Body of pancreas (tissue), 4 donors: Measurements from ENCODE around the gene ERBB4. TPM values are rescaled to one million over a fixed set of nuclear protein-coding genes. Genes with fewer than 3 reads are reported as not detected.

ENCODE experiments used
- ATAC-seq: fragments of 150-250 bp; one replicate; pipeline ENCODE4 v1.9.1; 2016
- DNase-seq, 4 donors: peaks; one replicate each; pipeline ENCODE4 v3.0.0-alpha.2; 2019
- H3K27ac ChIP-seq, 4 donors: fragments of 200-600 bp; sonication (generic); 1 replicate in 3 of 4; 2 replicates in 1 of 4; pipeline versions ENCODE4 v1.5.1 to v1.6.1; 2016 to 2019; ENCODE audit warnings: mild to moderate bottlenecking in 1 of 4, mixed read lengths in 1 of 4, moderate library complexity in 1 of 4
- H3K27me3 ChIP-seq, 2 donors: fragments of 200-600 bp; sonication (generic); one replicate each; pipeline ENCODE4 v1.6.0; 2016; ENCODE audit warnings: mild to moderate bottlenecking in 1 of 2
- H3K36me3 ChIP-seq, 2 donors: fragments of 200-600 bp; sonication (generic); replicated peaks in 1 of 2; 2 replicates each; pipeline ENCODE4 v1.5.1; 2016; ENCODE audit warnings: low read depth in 2 of 2; ENCODE audit not compliant: insufficient read depth in 1 of 2
- H3K4me1 ChIP-seq: fragments of 200-600 bp; sonication (generic); one replicate; pipeline ENCODE4 v1.6.0; 2016
- H3K4me3 ChIP-seq, 2 donors: fragments of 200-600 bp; sonication (generic); 1 replicate in 1 of 2; 2 replicates in 1 of 2; pipeline ENCODE4 v1.5.1; 2016 to 2019
- H3K9me3 ChIP-seq, 3 donors: fragments of 200-600 bp; sonication (generic); 1 replicate in 2 of 3; 2 replicates in 1 of 3; pipeline ENCODE4 v1.5.1; 2016
- POLR2A ChIP-seq, 3 donors: fragments of 450-650 bp; IDR thresholded peaks; one replicate each; pipeline ENCODE4 v1.6.1; 2016; ENCODE audit warnings: antibody characterized with exemption in 3 of 3, mild to moderate bottlenecking in 2 of 3
- WGBS, 2 donors: methylation state at CpG; one replicate each; pipeline ENCODE4 v1.1.5; 2017; 5-methylcytosine and 5-hydroxymethylcytosine counted together
- intact Hi-C: fragments of 100-400 bp; cut with DNase I; formaldehyde crosslinking; loops from one replicate; pipeline ENCODE4 v1.15.1; 2023
- total RNA-seq, 2 donors: library from RNA; depleted of rRNA; stranded (reverse); fragments of >200 nt; gene quantifications; one replicate each; pipeline ENCODE4 v1.1.0, GENCODE V29; 2016
- TF ChIP-seq, protein P1 (sequence below), 7 experiments: fragments of 450-650 bp in 4 of 7; fragments of 200-600 bp in 3 of 7; sonication (generic) in 3 of 7; IDR thresholded peaks; one replicate each; pipeline ENCODE4 v1.5.1; 2016 to 2019; ENCODE audit warnings: antibody characterized with exemption in 7 of 7

Gene ERBB4
- total RNA-seq, 2 donors from 2014 or later: 1.6 to 4.4 TPM

DNA sequence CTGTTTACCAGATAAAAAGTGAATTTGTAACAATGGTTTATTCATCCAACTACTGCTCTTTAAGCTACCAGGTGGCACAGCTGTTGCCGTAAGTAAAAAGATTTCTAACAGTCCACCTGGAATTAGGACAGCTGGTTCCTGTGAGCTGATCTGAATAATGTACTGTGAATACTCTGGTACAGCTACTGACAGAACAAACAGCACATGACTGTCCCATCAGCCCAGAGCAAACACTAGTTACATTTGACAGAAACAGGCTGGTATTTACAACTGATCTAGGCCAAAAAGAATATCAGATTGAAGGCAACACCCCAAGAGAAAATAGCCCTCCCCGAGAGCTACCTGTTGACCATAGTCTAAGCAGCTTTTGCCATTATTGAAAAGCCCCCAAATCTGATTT, 1141.8 kb downstream of the ERBB4 start:
- H3K9me3 ChIP-seq: no peaks in the 10 kb centered on the region
- H3K4me3 ChIP-seq: no peak overlapping the region
- peaks cover 7% of the 10 kb centered on the region for H3K4me1 ChIP-seq
- no peaks in the 10 kb centered on the region for H3K27me3 ChIP-seq
- intact Hi-C loops: no loop called here
- WGBS, 2 donors: 15 to 26% methylated on average over 2 of the region's 2 CpGs
- DNase-seq: peak in 3 of 4 donors; percentile 33 to 52 (median 48)
- H3K36me3 ChIP-seq: no peaks in the 10 kb centered on the region
- H3K27ac ChIP-seq: peak overlapping the region in 1 of 4 donors; percentile 19
- peak; percentile 74 for ATAC-seq
- no peak for TF ChIP-seq POLR2A (IDR thresholded peaks at IDR 0.05)
- TF ChIP-seq, protein P1, sequence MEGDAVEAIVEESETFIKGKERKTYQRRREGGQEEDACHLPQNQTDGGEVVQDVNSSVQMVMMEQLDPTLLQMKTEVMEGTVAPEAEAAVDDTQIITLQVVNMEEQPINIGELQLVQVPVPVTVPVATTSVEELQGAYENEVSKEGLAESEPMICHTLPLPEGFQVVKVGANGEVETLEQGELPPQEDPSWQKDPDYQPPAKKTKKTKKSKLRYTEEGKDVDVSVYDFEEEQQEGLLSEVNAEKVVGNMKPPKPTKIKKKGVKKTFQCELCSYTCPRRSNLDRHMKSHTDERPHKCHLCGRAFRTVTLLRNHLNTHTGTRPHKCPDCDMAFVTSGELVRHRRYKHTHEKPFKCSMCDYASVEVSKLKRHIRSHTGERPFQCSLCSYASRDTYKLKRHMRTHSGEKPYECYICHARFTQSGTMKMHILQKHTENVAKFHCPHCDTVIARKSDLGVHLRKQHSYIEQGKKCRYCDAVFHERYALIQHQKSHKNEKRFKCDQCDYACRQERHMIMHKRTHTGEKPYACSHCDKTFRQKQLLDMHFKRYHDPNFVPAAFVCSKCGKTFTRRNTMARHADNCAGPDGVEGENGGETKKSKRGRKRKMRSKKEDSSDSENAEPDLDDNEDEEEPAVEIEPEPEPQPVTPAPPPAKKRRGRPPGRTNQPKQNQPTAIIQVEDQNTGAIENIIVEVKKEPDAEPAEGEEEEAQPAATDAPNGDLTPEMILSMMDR (IDR thresholded peaks at IDR 0.05): no peak

DNA sequence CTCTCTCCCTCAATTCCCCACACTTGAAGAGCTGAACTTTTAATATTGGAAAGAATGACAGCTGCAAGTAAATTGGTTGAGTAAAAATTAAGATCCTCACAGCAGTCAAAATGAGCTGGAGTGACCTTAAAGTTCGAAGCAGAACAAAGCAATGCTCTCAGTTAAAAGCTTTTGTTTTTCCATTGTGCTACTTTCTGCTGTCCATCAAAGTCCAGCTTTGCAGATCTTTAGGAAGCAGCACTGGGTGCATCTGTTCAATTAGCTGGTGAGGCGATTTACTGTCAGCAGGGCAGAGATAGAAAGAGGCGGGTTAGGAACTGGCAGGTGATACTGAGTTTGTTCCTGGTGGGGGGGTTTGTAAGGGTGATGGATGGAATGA, 1147.4 kb downstream of the ERBB4 start:
- no peaks in the 10 kb centered on the region for H3K36me3 ChIP-seq
- DNase-seq (no peak), ATAC-seq (no peak)
- intact Hi-C loops: no loop called here
- H3K27ac ChIP-seq: no peak overlapping the region
- TF ChIP-seq, protein P1 (IDR thresholded peaks at IDR 0.05): no peak
- TF ChIP-seq POLR2A (IDR thresholded peaks at IDR 0.05): no peak
- H3K4me1 ChIP-seq: no peaks in the 10 kb centered on the region
- H3K27me3 ChIP-seq: no peaks in the 10 kb centered on the region
- no peaks in the 10 kb centered on the region for H3K9me3 ChIP-seq
- WGBS, 2 donors: 60 to 74% methylated on average over 3 of the region's 3 CpGs
- no peak overlapping the region for H3K4me3 ChIP-seq

DNA sequence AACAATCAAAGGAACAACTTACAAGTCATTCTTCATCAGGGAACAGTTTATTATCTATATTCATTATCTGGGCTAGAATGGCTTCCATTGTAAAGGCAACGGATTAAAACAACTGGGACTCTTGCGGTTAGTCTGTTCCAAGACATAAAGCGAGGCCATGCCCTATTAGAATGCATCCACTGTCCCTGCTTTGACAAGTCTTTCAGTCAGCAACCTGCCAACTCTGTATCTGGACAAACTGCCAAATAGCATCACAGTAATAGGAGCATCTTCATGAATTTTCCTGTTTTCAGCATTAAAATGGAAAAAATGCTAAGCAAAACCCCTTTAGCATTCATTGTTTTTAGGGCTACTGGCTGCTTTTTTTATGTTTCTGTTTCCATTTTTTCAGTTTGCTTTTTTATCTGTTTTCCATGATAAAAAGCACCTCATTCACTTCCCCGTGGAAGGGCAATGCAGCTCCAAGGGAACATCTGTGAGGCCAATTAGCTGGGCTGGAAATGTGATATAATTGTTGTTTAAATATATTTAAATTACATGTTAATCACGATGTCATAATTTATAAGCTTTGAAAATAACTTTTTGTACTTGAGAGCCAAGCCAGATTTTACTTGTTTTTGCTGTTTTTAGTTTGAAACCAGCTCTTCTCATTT, 1147.9 kb downstream of the ERBB4 start:
- ATAC-seq: no peak
- no peaks in the 10 kb centered on the region for H3K4me1 ChIP-seq
- no peak for DNase-seq
- no peaks in the 10 kb centered on the region for H3K36me3 ChIP-seq
- H3K27me3 ChIP-seq: no peaks in the 10 kb centered on the region
- no peak for TF ChIP-seq POLR2A (IDR thresholded peaks at IDR 0.05)
- TF ChIP-seq, protein P1 (IDR thresholded peaks at IDR 0.05): no peak
- no peak overlapping the region for H3K4me3 ChIP-seq
- H3K9me3 ChIP-seq: no peaks in the 10 kb centered on the region
- H3K27ac ChIP-seq: no peak overlapping the region
- intact Hi-C loops: no loop called here
- WGBS, 2 donors: 60 to 62% methylated on average over 5 of the region's 5 CpGs

DNA sequence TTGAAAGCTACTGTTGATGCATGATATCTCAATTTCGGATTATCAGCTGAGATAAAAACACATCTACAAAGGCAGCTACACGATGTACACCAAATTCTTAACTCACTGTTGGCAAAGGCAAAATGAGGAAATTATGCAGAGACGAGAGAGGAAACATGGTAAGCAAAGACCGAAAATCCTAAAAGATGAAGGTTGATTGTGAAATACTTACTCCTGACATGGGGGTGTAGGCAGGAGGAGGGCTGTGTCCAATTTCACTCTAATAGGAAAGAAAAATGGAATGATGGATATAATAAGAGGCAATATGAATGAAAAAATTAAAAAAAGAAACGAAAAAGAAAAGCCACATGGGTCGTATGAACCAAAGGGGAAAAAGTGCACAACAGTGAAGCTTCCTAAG, 1150.9 kb downstream of the ERBB4 start:
- 60 to 68% methylated on average over 6 of the region's 6 CpGs for WGBS, 2 donors
- H3K4me3 ChIP-seq: no peak overlapping the region
- DNase-seq: no peak
- intact Hi-C loops: no loop called here
- H3K27me3 ChIP-seq: no peaks in the 10 kb centered on the region
- TF ChIP-seq, protein P1 (IDR thresholded peaks at IDR 0.05): no peak
- TF ChIP-seq POLR2A (IDR thresholded peaks at IDR 0.05): no peak
- no peaks in the 10 kb centered on the region for H3K4me1 ChIP-seq
- no peaks in the 10 kb centered on the region for H3K36me3 ChIP-seq
- no peaks in the 10 kb centered on the region for H3K9me3 ChIP-seq
- no peak for ATAC-seq
- H3K27ac ChIP-seq: no peak overlapping the region

DNA sequence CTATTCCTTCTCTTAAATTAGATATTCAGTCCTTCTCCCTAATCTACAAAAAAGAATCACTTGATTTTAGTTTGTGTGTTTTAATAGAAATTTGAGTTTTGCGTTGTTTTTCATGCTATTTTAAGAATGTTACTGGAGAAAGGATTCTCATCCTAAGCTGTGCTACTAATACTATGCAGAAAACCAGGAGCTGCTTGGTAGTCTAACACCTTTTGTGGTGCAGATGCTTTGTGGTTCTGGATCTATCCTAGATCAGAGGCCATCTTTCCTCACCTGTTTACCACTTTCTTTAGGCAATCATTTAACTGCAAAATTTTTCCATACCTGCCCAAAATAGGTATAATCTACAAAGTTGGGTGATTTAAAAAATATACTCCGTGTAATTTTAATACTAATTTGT, 1158.6 kb downstream of the ERBB4 start:
- ATAC-seq (no peak), DNase-seq (no peak)

More for the DNA sequence above, 1158.6 kb downstream of the ERBB4 start:
- H3K36me3 ChIP-seq: no peaks in the 10 kb centered on the region
- H3K27ac ChIP-seq: no peak overlapping the region
- no peak for TF ChIP-seq POLR2A (IDR thresholded peaks at IDR 0.05)
- TF ChIP-seq, protein P1 (IDR thresholded peaks at IDR 0.05): no peak
- H3K9me3 ChIP-seq: no peaks in the 10 kb centered on the region
- H3K27me3 ChIP-seq: no peaks in the 10 kb centered on the region
- H3K4me3 ChIP-seq: no peak overlapping the region
- intact Hi-C loops: no loop called here
- 68 to 73% methylated on average over 2 of the region's 2 CpGs for WGBS, 2 donors
- H3K4me1 ChIP-seq: no peaks in the 10 kb centered on the region
